Activated CD4-positive, alpha-beta T cell treated with anti-CD3 and anti-CD28 coated beads, Interleukin-2, amount 50 U/mL, for 48 hours (primary cell): ENCODE data around the gene CAMKK2.
"Not testable (repeated sequence)": the region's sequence is repeated elsewhere in the genome, so short reads cannot be mapped to it uniquely, and the experiment has no call there.

Experiments used
- DNase-seq, 2 experiments: peaks; one replicate each; pipeline ENCODE4 v3.0.0-alpha.2; 2020

Gene CAMKK2

GRCh38 chr12:121278169-121279070 lies 18.1 kb downstream of the CAMKK2 start:
- DNase-seq: no peak

DNA sequence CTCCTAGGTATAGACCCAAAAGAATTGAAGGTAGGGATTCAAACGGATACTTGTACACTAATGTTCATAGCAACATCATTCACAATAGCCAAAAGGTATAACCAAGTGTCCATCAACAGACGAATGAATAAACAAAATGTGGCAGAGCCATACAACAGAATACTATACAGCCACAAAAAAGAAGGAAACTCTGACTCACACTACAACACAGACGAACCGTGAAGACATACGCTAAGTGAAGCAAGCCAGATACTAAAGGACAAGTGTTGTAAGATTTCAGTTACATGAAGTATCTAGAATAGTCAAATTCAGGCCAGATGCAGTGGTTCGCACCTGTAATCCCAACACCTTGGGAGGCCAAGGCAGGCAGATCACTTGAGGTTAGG lies 19.1 kb downstream of the CAMKK2 start:
- no peak for DNase-seq

- DNase-seq: no peak
Observed at GRCh38 chr12:121274036-121274763, 22.3 kb downstream of the CAMKK2 start.

GRCh38 chr12:121273364-121273896 lies 23.1 kb downstream of the CAMKK2 start:
- DNase-seq: no peak

GRCh38 chr12:121267822-121268221 lies 28.7 kb downstream of the CAMKK2 start:
- DNase-seq: no peak

GRCh38 chr12:121264951-121265515 lies 31.5 kb downstream of the CAMKK2 start:
- DNase-seq: no peak

GRCh38 chr12:121264135-121264534 lies 32.4 kb downstream of the CAMKK2 start:
- no peak for DNase-seq

DNA sequence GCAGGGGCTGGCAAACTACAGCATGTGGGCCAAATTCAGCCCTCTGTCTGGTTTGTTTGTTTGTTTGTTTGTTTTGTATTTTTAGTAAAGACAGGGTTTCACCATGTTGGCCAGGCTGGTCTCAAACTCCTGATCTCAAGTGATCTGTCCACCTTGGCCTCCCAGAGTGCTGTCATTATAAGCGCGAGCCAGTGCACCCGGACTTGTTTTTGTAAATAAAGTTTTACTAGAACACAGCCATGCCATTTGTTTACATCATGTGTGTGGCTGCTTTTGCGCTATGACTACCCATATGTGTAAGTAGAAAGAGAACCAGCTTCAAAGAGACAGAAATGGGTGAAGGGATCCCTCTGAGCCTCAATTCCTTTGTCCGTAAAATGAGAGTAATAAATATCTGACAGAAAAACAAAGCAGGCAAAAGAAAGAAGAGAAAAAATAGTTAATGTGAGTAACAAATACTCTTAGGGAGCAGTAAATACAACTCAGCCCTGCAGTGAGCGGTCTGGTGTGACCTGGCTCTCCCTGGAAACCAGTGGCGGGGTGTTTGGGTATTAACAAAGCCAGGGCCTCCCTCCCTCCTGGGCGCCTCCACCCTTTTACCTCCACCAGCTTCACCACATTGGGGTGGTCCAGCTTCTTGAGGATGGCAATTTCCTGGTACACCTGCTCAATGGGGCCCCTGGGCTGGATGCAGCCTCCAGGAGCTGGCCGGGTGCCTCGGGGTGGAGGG lies 33.1 kb downstream of the CAMKK2 start:
- no peak for DNase-seq

DNA sequence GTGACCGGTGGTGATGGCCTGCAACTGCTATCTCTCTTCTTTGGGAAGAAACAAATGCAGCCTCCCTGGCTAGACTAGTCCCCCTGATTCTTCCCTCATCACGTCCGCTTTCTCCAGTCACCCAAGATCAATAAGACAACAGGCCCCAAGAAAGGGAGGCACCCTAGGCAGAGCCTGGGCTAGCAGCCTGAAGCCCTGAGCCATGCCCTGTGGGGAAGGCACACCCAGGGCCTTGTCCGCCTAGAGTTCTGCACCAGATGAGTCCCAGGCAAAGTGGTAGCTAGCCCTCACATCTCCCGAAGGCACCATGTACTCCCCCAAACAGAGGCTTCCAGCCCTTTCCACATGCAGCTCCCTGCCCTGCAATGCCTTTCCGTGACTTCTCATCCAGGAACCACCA lies 35.1 kb downstream of the CAMKK2 start:
- no peak for DNase-seq

- DNase-seq: no peak
Observed at GRCh38 chr12:121260091-121260490, 36.4 kb downstream of the CAMKK2 start.

DNA sequence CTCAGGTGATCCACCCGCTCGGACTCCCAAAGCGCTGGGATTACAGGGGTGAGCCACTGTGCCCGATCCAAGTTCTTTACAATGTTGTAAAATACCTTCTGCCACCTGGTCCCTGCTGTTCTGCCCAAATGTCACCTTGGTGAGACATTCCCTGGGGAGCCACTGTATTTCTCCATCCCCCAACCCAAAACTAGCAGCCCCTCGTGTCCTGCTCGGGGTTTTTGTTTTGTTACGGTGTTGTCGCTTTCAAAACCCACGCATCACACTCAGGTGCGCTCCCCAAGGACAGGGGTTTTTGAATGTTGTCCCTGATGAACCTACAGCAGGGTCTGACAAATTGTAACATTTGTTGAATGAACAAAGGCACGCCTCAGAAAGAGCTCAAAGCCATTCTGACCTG lies 37.4 kb downstream of the CAMKK2 start:
- no peak for DNase-seq

GRCh38 chr12:121257704-121258449 lies 38.6 kb downstream of the CAMKK2 start:
- DNase-seq: not testable (repeated sequence)

DNA sequence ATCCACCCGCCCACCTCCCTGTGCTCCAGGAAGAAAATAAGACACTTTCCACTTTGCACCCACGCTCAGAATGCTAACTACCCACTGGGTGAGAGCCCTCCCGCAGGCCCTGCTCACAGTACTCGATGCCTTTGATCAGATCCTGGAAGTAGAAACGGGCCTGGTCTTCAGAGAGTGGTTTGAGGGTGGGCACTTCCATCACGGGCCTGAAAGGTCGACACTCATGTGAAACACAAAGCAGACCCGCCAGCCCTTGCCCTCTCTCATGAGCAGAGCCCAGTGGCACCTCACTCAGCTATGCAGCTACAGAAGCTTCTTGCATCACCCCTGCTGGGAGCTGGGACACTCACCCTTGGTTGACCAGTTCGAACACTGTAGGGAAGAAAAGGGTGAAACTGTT lies 41.1 kb downstream of the CAMKK2 start:
- no peak for DNase-seq

DNA sequence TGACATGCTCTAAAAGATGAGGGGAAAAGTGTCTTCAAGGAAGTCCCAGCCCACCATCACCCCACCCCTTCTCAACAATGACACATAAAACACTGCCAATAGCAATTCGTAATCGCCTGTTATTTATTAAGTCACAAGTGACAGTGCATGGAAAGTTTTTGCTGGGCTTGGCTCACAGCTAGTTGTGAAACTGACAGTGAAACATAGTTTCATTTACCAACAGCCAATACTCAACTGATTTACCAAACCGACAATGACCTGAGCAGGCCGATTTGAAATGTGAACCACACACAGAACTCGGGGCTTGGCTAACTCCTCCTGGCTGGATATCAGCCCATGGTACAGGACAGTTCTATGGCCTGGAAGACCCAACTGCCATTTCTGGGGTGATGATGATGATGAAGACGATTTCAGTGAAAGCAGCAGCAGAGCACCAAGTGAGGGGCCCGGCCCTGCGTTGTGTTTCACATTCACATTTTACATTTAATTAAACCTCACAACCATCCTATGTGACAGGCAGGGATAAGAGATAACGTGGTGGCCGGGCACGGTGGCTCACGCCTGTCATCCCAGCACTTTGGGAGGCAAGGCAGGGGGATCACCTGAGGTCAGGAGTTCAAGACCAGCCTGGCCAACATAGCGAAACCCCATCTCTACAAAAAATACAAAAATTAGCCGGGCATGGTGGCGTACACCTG lies 42.7 kb downstream of the CAMKK2 start:
- no peak for DNase-seq

- DNase-seq: no peak
Observed at GRCh38 chr12:121252712-121253345, 43.7 kb downstream of the CAMKK2 start.

DNA sequence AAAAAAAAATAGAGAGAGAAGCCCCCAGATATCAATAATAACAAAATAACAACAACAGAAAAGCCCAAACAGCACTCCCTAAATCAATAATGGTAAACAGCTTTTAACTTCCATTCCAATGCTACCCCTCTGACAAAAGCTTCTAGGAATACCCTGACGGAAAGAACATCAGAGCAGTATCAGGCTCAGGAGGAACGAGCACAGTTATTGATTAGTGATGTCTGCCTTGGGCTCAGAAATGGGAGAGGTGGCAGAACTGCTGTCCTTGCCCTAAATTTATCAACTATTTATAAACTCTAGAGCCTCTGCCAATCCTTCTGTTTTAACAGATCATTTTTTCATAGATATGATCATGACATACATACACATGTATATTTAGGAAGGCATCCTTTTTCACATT lies 44.7 kb downstream of the CAMKK2 start:
- DNase-seq: no peak

DNA sequence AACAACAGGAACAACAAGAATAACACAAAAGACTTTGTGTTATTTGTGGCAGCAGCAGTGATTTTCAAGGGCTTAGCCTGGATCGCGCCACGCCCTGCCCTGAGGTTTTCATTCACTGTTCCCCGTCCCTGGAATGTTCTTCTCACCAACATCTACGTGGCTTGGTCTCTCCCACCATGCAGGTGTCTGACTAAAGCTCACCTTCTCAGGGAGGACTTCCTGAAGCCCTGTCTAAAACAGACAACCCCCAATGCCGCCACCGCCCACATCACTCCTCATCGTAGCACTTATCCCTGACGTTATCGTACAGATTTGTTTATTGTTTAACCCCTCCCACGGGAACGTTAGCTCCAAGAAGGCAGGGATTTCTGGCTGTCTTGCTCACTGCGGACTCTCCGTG lies 46.1 kb downstream of the CAMKK2 start:
- DNase-seq: no peak

DNA sequence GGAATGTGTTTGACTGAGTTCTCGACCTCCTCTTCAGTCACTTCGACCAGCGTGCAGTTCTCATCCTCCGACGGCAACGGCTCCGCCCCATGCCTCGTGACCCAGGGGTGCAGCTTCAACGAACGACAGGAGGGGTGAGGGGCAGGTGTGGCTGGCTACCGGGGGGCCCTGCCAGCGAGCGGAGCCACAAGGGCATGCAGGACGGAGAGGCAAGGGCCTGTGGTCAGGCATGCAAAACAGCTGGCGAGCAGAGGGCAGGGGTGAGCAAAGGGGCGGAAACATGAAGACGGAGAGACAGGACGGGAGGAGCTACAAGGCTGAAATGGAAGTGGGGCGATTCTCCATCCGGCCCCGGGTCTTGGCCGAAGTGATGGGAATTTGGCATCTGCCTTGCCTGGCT lies 47.9 kb downstream of the CAMKK2 start:
- no peak for DNase-seq

DNA sequence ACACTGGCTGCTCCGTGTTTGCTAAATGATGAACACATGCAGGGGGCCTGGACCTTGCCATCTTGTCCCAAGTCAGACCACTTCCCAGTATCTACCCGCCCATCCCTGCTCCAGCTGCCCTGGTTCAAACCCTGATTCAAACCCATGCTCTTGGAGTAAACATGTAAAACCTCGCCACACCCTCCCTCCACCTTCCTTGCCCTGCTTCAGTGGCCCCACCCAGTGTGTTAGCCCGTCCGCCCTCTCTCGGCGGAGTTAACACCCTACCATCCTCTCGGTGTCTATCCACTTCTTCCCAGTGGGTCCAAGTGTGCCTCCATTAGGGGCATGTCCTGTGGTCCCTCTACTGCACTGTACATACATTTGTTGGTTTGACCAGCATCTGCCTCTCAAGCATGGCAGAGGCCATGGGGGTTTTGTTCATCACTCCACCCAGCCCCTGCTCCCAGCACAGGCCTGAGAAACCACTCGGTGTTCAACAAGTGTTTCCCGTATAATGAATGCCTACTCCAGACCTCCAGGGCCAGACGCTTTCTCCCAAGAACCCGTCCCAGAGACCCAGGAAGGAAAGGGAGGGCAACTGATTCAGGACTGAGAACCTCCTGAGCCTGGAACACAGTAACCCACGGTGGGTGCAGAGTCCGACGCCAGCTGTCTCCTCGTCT lies 49.5 kb downstream of the CAMKK2 start:
- no peak for DNase-seq

GRCh38 chr12:121245951-121246350 lies 50.6 kb downstream of the CAMKK2 start:
- no peak for DNase-seq
